ENCODE measurements around the gene PRXL2A.

Gene PRXL2A

GRCh38 chr10:80466724-80467326 lies 58.5 kb downstream of the PRXL2A start:
- TF ChIP-seq FOXP2 (optimal IDR thresholded peaks at IDR 0.05; ENCODE audit: borderline replicate concordance, extremely low read depth, extremely low read length, insufficient read depth) (no peak), SIN3A (IDR thresholded peaks at IDR 0.05; ENCODE audit: borderline replicate concordance, insufficient read depth, low read length) (no peak), TAF1 (IDR thresholded peaks at IDR 0.05; ENCODE audit: borderline replicate concordance, insufficient read depth, low read length) (no peak), REST (IDR thresholded peaks at IDR 0.05; ENCODE audit: insufficient read depth in 1 of 2, low read depth in 2 of 2, low read length in 2 of 2) (no peak), POLR2AphosphoS5 (IDR thresholded peaks at IDR 0.05; ENCODE audit: low read depth, low read length) (no peak)

GRCh38 chr10:80468002-80468401 lies 59.7 kb downstream of the PRXL2A start:
- TF ChIP-seq POLR2AphosphoS5 (IDR thresholded peaks at IDR 0.05; ENCODE audit: low read depth, low read length) (no peak), SIN3A (IDR thresholded peaks at IDR 0.05; ENCODE audit: borderline replicate concordance, insufficient read depth, low read length) (no peak), TAF1 (IDR thresholded peaks at IDR 0.05; ENCODE audit: borderline replicate concordance, insufficient read depth, low read length) (no peak), FOXP2 (optimal IDR thresholded peaks at IDR 0.05; ENCODE audit: borderline replicate concordance, extremely low read depth, extremely low read length, insufficient read depth) (peak; percentile 27), REST (IDR thresholded peaks at IDR 0.05; ENCODE audit: insufficient read depth in 1 of 2, low read depth in 2 of 2, low read length in 2 of 2) (no peak)

GRCh38 chr10:80468806-80469421 lies 60.6 kb downstream of the PRXL2A start:
- no peak for TF ChIP-seq SIN3A (IDR thresholded peaks at IDR 0.05; ENCODE audit: borderline replicate concordance, insufficient read depth, low read length)
- TF ChIP-seq REST (IDR thresholded peaks at IDR 0.05; ENCODE audit: insufficient read depth in 1 of 2, low read depth in 2 of 2, low read length in 2 of 2): no peak
- no peak for TF ChIP-seq TAF1 (IDR thresholded peaks at IDR 0.05; ENCODE audit: borderline replicate concordance, insufficient read depth, low read length)
- no peak for TF ChIP-seq FOXP2 (optimal IDR thresholded peaks at IDR 0.05; ENCODE audit: borderline replicate concordance, extremely low read depth, extremely low read length, insufficient read depth)
- no peak for TF ChIP-seq POLR2AphosphoS5 (IDR thresholded peaks at IDR 0.05; ENCODE audit: low read depth, low read length)

- no peak for TF ChIP-seq SIN3A (IDR thresholded peaks at IDR 0.05; ENCODE audit: borderline replicate concordance, insufficient read depth, low read length)
- no peak for TF ChIP-seq FOXP2 (optimal IDR thresholded peaks at IDR 0.05; ENCODE audit: borderline replicate concordance, extremely low read depth, extremely low read length, insufficient read depth)
- TF ChIP-seq TAF1 (IDR thresholded peaks at IDR 0.05; ENCODE audit: borderline replicate concordance, insufficient read depth, low read length): no peak
- no peak for TF ChIP-seq POLR2AphosphoS5 (IDR thresholded peaks at IDR 0.05; ENCODE audit: low read depth, low read length)
- no peak for TF ChIP-seq REST (IDR thresholded peaks at IDR 0.05; ENCODE audit: insufficient read depth in 1 of 2, low read depth in 2 of 2, low read length in 2 of 2)
Measured at GRCh38 chr10:80470266-80470665, 61.9 kb downstream of the PRXL2A start.
